C4-2B (cell line): ENCODE results near the gene SLC6A5.

Experiments used
- CTCF ChIP-seq: fragments of 450-650 bp; conservative IDR thresholded peaks from 2 replicates; pipeline ENCODE4 v1.5.1; 2017; ENCODE audit warnings: mild to moderate bottlenecking
- ZFX ChIP-seq: fragments of 450-650 bp; IDR thresholded peaks from 2 replicates; pipeline ENCODE4 v1.6.1; 2017

- TF ChIP-seq CTCF (no peak), ZFX (no peak)
Observed at GRCh38 chr11:20608934-20609333, 9.5 kb downstream of the SLC6A5 start.
